ENCODE results near the gene EXOC7. TPM values are rescaled to one million over a fixed set of nuclear protein-coding genes. Genes with fewer than 3 reads are reported as not detected.

The EXOC7 gene
- total RNA-seq, 1 experiment from 2014 or later = 114 TPM

DNA sequence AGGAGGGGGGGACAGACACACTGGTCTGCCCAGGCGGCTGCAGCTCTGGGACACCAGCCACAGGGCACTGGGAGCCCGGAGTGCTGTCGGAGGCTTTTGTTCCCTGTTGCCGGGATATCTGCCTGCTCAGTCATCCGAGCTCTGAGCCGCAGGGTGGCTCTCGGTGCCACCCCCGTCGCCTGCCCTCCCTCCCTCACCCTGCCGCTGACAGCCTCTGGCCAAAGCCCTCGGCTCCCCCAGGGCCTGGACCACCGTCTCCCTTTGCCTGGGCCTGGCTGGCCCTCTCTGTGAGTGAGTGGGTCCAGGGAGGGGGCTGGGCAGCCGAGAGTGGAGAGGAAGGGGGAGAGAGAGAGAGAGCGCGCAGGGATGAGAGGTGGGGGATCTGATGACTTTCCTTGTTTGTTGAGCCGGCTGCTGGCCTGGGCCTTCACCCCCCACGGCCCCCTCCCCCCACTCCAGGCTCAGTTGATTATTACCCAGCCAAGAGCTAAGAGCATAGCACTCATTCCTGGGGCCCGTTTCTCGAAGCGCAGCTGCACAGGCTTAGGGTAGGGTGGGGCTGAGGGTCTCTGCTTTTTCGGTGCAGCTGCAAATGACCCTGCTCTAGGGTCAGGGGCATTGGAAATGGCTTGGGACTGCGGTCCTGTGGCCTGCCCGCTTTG is 34.8 kb upstream of the EXOC7 start:
- no peak for ATAC-seq

More for the DNA sequence above, 34.8 kb upstream of the EXOC7 start:
- H4K20me1 ChIP-seq (ENCODE audit: insufficient read depth) = no peaks in the 10 kb centered on the region
- H3K4me2 ChIP-seq (ENCODE audit: low read length) = no peak overlapping the region
- H3K4me3 ChIP-seq (replicated peaks in 1 of 2; ENCODE audit: low read depth in 1 of 2, low read length in 2 of 2) = no peak overlapping the region
- no peak for DNase-seq (ENCODE audit: low read depth, low spot score)
- BruUV-seq (replicated peaks) = no TSS peak
- no peaks in the 10 kb centered on the region for H3K36me3 ChIP-seq (ENCODE audit: control insufficient read depth in 1 of 2, insufficient read depth in 2 of 2, low read length in 2 of 2)
- CTCF ChIA-PET = no interaction called here
- no peaks in the 10 kb centered on the region for H3K27me3 ChIP-seq (ENCODE audit: insufficient read depth, low read length)
- TF ChIP-seq, protein P1, sequence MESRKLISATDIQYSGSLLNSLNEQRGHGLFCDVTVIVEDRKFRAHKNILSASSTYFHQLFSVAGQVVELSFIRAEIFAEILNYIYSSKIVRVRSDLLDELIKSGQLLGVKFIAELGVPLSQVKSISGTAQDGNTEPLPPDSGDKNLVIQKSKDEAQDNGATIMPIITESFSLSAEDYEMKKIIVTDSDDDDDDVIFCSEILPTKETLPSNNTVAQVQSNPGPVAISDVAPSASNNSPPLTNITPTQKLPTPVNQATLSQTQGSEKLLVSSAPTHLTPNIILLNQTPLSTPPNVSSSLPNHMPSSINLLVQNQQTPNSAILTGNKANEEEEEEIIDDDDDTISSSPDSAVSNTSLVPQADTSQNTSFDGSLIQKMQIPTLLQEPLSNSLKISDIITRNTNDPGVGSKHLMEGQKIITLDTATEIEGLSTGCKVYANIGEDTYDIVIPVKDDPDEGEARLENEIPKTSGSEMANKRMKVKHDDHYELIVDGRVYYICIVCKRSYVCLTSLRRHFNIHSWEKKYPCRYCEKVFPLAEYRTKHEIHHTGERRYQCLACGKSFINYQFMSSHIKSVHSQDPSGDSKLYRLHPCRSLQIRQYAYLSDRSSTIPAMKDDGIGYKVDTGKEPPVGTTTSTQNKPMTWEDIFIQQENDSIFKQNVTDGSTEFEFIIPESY (IDR thresholded peaks at IDR 0.05; ENCODE audit: extremely low read depth, insufficient replicate concordance, low read length) = no peak
- TF ChIP-seq POLR2A (IDR thresholded peaks at IDR 0.05; ENCODE audit: borderline replicate concordance, extremely low read depth, insufficient read depth, insufficient read length) (no peak), ZNF274 (IDR thresholded peaks at IDR 0.05; ENCODE audit: low read depth, low read length) (no peak), ZFX (IDR thresholded peaks at IDR 0.05) (no peak), FOSL1 (IDR thresholded peaks at IDR 0.05; ENCODE audit: low read depth) (no peak), YY1 (IDR thresholded peaks at IDR 0.05; ENCODE audit: extremely low read depth, insufficient replicate concordance, low read depth, low read length) (no peak), EGR1 (IDR thresholded peaks at IDR 0.05; ENCODE audit: low read depth) (no peak), SRF (IDR thresholded peaks at IDR 0.05; ENCODE audit: low read depth) (no peak), POLR2AphosphoS5 (IDR thresholded peaks at IDR 0.05; ENCODE audit: low read depth, low read length) (no peak)
- TF ChIP-seq, protein P2, sequence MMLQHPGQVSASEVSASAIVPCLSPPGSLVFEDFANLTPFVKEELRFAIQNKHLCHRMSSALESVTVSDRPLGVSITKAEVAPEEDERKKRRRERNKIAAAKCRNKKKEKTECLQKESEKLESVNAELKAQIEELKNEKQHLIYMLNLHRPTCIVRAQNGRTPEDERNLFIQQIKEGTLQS (IDR thresholded peaks at IDR 0.05) = no peak
- TF ChIP-seq, protein P3, sequence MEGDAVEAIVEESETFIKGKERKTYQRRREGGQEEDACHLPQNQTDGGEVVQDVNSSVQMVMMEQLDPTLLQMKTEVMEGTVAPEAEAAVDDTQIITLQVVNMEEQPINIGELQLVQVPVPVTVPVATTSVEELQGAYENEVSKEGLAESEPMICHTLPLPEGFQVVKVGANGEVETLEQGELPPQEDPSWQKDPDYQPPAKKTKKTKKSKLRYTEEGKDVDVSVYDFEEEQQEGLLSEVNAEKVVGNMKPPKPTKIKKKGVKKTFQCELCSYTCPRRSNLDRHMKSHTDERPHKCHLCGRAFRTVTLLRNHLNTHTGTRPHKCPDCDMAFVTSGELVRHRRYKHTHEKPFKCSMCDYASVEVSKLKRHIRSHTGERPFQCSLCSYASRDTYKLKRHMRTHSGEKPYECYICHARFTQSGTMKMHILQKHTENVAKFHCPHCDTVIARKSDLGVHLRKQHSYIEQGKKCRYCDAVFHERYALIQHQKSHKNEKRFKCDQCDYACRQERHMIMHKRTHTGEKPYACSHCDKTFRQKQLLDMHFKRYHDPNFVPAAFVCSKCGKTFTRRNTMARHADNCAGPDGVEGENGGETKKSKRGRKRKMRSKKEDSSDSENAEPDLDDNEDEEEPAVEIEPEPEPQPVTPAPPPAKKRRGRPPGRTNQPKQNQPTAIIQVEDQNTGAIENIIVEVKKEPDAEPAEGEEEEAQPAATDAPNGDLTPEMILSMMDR (IDR thresholded peaks at IDR 0.05 in 2 of 3, conservative IDR thresholded peaks at IDR 0.05 in 1 of 3; ENCODE audit: borderline replicate concordance in 1 of 3, insufficient read depth in 1 of 3, low read depth in 2 of 3, low read length in 2 of 3) = no peak
- H3K9me2 ChIP-seq (ENCODE audit: insufficient read depth) = no peaks in the 10 kb centered on the region
- no peak overlapping the region for H3K9ac ChIP-seq (ENCODE audit: low read length)
- POLR2A ChIA-PET = no interaction called here
- RAD21 ChIA-PET (ENCODE audit: low non-redundant PET in 1 of 2, low total read pairs in 2 of 2, uncharacterized antibody in 2 of 2, unreplicated experiment in 2 of 2) = no interaction called here
- H2AFZ ChIP-seq (ENCODE audit: low read depth, low read length, poor library complexity, severe bottlenecking) = no peak overlapping the region
- no peak overlapping the region for H3K27ac ChIP-seq (ENCODE audit: low read depth, low read length)
- intact Hi-C loops (cut with micrococcal nuclease) = no loop called here
- H3K79me2 ChIP-seq (ENCODE audit: insufficient read depth, low read length) = no peaks in the 10 kb centered on the region
- H3K9me3 ChIP-seq (ENCODE audit: control insufficient read depth in 1 of 2, insufficient read depth in 1 of 2, low read depth in 1 of 2, low read length in 2 of 2) = no peaks in the 10 kb centered on the region
- peaks cover 24 to 29% of the 10 kb centered on the region in 2 experiments for H3K4me1 ChIP-seq (ENCODE audit: control insufficient read depth in 1 of 2, insufficient read depth in 2 of 2, low read length in 2 of 2)
